ENCODE data around the gene WNT5B. TPM values are rescaled to one million over a fixed set of nuclear protein-coding genes. Genes with fewer than 3 reads are reported as not detected.
A peak's percentile ranks its signal among the peaks of the same experiment; 100 is the strongest.
"Not testable (repeated sequence)": the region's sequence is repeated elsewhere in the genome, so short reads cannot be mapped to it uniquely, and the experiment has no call there.

The WNT5B gene
- total RNA-seq, 1 donor from 2014 or later = 0.43 TPM

- intact Hi-C loops (cut with DNase I) = loop anchor here (5.0 to 10.0 kb wide), 4 partner anchors 390 to 840 kb away; partner anchors contain the start of genes ERC1, RAD52 and WNK1
- DNase-seq (ENCODE audit: low spot score) = peak; percentile 93
These were observed 34.6 kb upstream of the WNT5B start, which contains the start of gene FBXL14 for GRCh38 chr12:1594261-1595025. Gene FBXL14 (minus strand): TSS chr12:1594581. CDS start chr12:1594066, 515 bp downstream.

GRCh38 chr12:1595026-1595561 is 33.9 kb upstream of the WNT5B start:
- intact Hi-C loops (cut with DNase I) = loop anchor here (10.0 kb wide), 3 partner anchors 390 to 840 kb away; partner anchors contain the start of genes RAD52 and WNK1
- DNase-seq (ENCODE audit: low spot score) = no peak

- no peak for DNase-seq (ENCODE audit: low spot score)
- intact Hi-C loops (cut with DNase I) = loop anchor here (10.0 kb wide), 3 partner anchors 391 to 841 kb away; partner anchors contain the start of genes RAD52 and WNK1
These were observed 33.2 kb upstream of the WNT5B start for GRCh38 chr12:1595690-1596347.

- no peak for DNase-seq (ENCODE audit: low spot score)
- intact Hi-C loops (cut with DNase I) = loop anchor here (10.0 kb wide), 3 partner anchors 394 to 844 kb away; partner anchors contain the start of genes RAD52 and WNK1
These were observed 30.3 kb upstream of the WNT5B start for GRCh38 chr12:1598757-1599156.

GRCh38 chr12:1602706-1603105 is 26.3 kb upstream of the WNT5B start:
- intact Hi-C loops (cut with DNase I) = loop anchor here (5.0 kb wide), 1 partner anchor 485 kb away; no protein-coding TSS in a partner anchor
- DNase-seq (ENCODE audit: low spot score) = not testable (repeated sequence)

GRCh38 chr12:1603269-1603993 is 25.6 kb upstream of the WNT5B start:
- intact Hi-C loops (cut with DNase I) = loop anchor here (5.0 kb wide), 1 partner anchor 486 kb away; no protein-coding TSS in a partner anchor

GRCh38 chr12:1604464-1604863 is 24.6 kb upstream of the WNT5B start:
- DNase-seq (ENCODE audit: low spot score) = no peak
- intact Hi-C loops (cut with DNase I) = loop anchor here (5.0 kb wide), 1 partner anchor 487 kb away; no protein-coding TSS in a partner anchor

More at GRCh38 chr12:1603269-1603993, 25.6 kb upstream of the WNT5B start:
- DNase-seq (ENCODE audit: low spot score) = no peak

- intact Hi-C loops (cut with DNase I) = no loop called here
These were observed 23.7 kb upstream of the WNT5B start for GRCh38 chr12:1605129-1606020.

GRCh38 chr12:1606021-1606622 is 22.9 kb upstream of the WNT5B start:
- intact Hi-C loops (cut with DNase I) = no loop called here
- DNase-seq (ENCODE audit: low spot score) = peak; percentile 93

More at GRCh38 chr12:1605129-1606020, 23.7 kb upstream of the WNT5B start:
- peak; percentile 86 for DNase-seq (ENCODE audit: low spot score)

- intact Hi-C loops (cut with DNase I) = no loop called here
- DNase-seq (ENCODE audit: low spot score) = no peak
These were observed 20.9 kb upstream of the WNT5B start for GRCh38 chr12:1607940-1608712.

- intact Hi-C loops (cut with DNase I) = no loop called here
- DNase-seq (ENCODE audit: low spot score) = no peak
These were observed 20.3 kb upstream of the WNT5B start for GRCh38 chr12:1608713-1609119.

- no peak for DNase-seq (ENCODE audit: low spot score)
- intact Hi-C loops (cut with DNase I) = no loop called here
These were observed 18.9 kb upstream of the WNT5B start for GRCh38 chr12:1610072-1610643.

GRCh38 chr12:1611803-1612572 is 17.0 kb upstream of the WNT5B start:
- intact Hi-C loops (cut with DNase I) = no loop called here
- DNase-seq (ENCODE audit: low spot score) = no peak

GRCh38 chr12:1613860-1614259 is 15.2 kb upstream of the WNT5B start:
- intact Hi-C loops (cut with DNase I) = no loop called here
- DNase-seq (ENCODE audit: low spot score) = no peak

GRCh38 chr12:1614360-1614759 is 14.7 kb upstream of the WNT5B start:
- DNase-seq (ENCODE audit: low spot score) = no peak
- intact Hi-C loops (cut with DNase I) = no loop called here

All from cardiac septum (tissue), 1 donor.